Right atrium auricular region (tissue), 2 donors: Measurements from ENCODE around the gene C5orf58. TPM values are rescaled to one million over a fixed set of nuclear protein-coding genes. Genes with fewer than 3 reads are reported as not detected.

Source experiments
- DNase-seq: peaks from one replicate; pipeline ENCODE4 v3.0.0-alpha.2; 2019; ENCODE audit warnings: low spot score
- H3K27ac ChIP-seq, 2 donors: fragments of 200-600 bp; sonication (generic); 1 replicate in 1 of 2; 2 replicates in 1 of 2; pipeline ENCODE4 v1.5.1; 2016 to 2019
- H3K27me3 ChIP-seq, 2 donors: fragments of 200-600 bp; sonication (generic); one replicate each; pipeline versions ENCODE4 v1.5.1 to v1.6.0; 2017 to 2019
- H3K36me3 ChIP-seq: fragments of 200-600 bp; sonication (generic); one replicate; pipeline ENCODE4 v1.5.1; 2016
- H3K4me1 ChIP-seq, 2 donors: fragments of 200-600 bp; sonication (generic); one replicate each; pipeline versions ENCODE4 v1.5.1 to v1.6.0; 2017 to 2019
- H3K4me3 ChIP-seq, 2 donors: fragments of 200-600 bp; sonication (generic); 1 replicate in 1 of 2; 2 replicates in 1 of 2; pipeline ENCODE4 v1.5.1; 2017 to 2019; ENCODE audit warnings: mild to moderate bottlenecking in 1 of 2, moderate library complexity in 1 of 2
- H3K9me3 ChIP-seq, 2 donors: fragments of 200-600 bp; sonication (generic); one replicate each; pipeline ENCODE4 v1.5.1; 2019
- total RNA-seq, 2 donors: library from RNA; depleted of rRNA; stranded (reverse); fragments of >200 nt; gene quantifications; one replicate each; pipeline ENCODE4 v1.1.0, GENCODE V29; 2016
- TF ChIP-seq, protein P1 (sequence below), 2 donors: fragments of 200-600 bp; sonication (generic); IDR thresholded peaks; one replicate each; pipeline ENCODE4 v1.5.1; 2019; ENCODE audit warnings: antibody characterized with exemption in 2 of 2

The C5orf58 gene
- total RNA-seq, 2 donors from 2014 or later = not detected

DNA sequence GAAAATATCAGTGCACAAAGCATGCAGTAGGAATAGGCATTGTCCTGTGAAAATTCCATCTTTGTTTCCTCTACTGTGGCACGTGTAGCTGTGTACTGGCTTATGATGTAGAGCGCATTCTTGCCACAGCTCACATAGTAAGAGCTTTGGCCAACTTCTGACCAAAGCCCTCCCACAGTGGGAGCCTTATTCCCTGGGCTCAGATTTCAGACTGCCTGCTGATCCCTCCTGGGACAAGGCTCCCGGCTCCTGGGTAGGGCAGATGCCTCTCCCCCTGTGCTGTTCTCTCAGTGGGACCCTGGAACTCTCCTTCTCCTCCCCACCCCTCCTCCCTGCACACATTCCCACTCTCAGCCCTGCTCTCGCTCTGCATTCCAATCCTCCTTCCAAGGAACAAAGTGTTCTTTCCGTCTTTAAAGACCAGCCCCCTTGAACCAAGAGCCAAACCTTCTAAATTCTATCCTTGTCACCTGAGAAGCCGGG, 47.3 kb downstream of the C5orf58 start:
- Histone ChIP-seq H3K4me1 (peaks cover 0 to 20% of the 10 kb centered on the region in 2 donors), H3K4me3 (no peak overlapping the region), H3K27ac (peak overlapping the region in 1 of 2 donors; percentile 16), H3K9me3 (peaks cover 0 to 12% of the 10 kb centered on the region in 2 donors), H3K36me3 (no peaks in the 10 kb centered on the region), H3K27me3 (no peaks in the 10 kb centered on the region)
- TF ChIP-seq, protein P1, sequence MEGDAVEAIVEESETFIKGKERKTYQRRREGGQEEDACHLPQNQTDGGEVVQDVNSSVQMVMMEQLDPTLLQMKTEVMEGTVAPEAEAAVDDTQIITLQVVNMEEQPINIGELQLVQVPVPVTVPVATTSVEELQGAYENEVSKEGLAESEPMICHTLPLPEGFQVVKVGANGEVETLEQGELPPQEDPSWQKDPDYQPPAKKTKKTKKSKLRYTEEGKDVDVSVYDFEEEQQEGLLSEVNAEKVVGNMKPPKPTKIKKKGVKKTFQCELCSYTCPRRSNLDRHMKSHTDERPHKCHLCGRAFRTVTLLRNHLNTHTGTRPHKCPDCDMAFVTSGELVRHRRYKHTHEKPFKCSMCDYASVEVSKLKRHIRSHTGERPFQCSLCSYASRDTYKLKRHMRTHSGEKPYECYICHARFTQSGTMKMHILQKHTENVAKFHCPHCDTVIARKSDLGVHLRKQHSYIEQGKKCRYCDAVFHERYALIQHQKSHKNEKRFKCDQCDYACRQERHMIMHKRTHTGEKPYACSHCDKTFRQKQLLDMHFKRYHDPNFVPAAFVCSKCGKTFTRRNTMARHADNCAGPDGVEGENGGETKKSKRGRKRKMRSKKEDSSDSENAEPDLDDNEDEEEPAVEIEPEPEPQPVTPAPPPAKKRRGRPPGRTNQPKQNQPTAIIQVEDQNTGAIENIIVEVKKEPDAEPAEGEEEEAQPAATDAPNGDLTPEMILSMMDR (IDR thresholded peaks at IDR 0.05) = no peak
- DNase-seq = no peak

- H3K9me3 ChIP-seq = peaks cover 0 to 12% of the 10 kb centered on the region in 2 donors
- no peaks in the 10 kb centered on the region for H3K27me3 ChIP-seq
- DNase-seq = no peak
- TF ChIP-seq, protein P1 (IDR thresholded peaks at IDR 0.05) = no peak
- H3K36me3 ChIP-seq = no peaks in the 10 kb centered on the region
- H3K4me3 ChIP-seq = no peak overlapping the region
- H3K27ac ChIP-seq = no peak overlapping the region
- peaks cover 0 to 29% of the 10 kb centered on the region in 2 donors for H3K4me1 ChIP-seq
Measured at GRCh38 chr5:170283296-170283695, 50.5 kb downstream of the C5orf58 start.

DNA sequence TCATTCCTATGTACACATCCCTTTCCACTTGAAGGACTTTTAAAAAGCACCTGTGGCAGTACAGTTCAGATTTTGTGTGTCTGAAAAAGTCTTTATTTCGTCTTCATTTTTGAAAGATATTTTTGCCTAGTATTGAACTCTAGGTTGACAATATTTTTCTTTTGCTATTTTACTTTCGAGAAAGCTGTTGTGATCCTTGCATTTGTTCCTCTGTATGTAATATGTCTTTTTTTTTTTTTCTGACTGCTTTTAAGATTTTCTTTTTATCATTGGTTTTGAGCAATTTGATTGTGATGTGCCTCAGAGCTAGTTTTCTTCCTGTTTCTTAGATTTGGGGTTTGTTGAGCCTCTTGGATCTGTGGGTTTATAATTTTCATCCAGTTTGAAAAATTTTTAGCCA, 51.4 kb downstream of the C5orf58 start:
- Histone ChIP-seq H3K4me1 (peaks cover 0 to 28% of the 10 kb centered on the region in 2 donors), H3K27me3 (no peaks in the 10 kb centered on the region), H3K36me3 (no peaks in the 10 kb centered on the region), H3K4me3 (no peak overlapping the region), H3K9me3 (peaks cover 0 to 12% of the 10 kb centered on the region in 2 donors), H3K27ac (no peak overlapping the region)
- TF ChIP-seq, protein P1 (IDR thresholded peaks at IDR 0.05) = no peak
- no peak for DNase-seq

DNA sequence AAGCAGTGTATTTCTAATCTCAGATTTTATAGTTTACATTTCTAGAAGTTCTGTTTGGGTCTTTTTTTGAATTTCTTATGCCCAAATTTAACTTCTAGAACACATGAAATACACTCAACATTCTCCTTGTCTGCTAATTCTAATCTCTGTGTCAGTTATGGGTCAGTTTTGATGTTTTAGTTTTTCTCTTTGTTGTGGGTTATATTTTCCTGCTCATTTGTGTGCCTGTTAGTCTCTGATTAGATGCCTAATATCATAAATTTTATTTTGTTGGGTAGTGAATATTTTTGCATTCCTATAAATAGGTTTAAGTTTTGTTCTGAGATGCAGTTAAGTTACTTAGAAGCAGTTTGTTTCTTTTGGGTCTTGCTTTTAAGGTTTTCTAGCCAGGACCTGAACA, 52.4 kb downstream of the C5orf58 start:
- TF ChIP-seq, protein P1 (IDR thresholded peaks at IDR 0.05) = no peak
- Histone ChIP-seq H3K4me1 (peaks cover 0 to 22% of the 10 kb centered on the region in 2 donors), H3K27ac (no peak overlapping the region), H3K27me3 (no peaks in the 10 kb centered on the region), H3K4me3 (no peak overlapping the region), H3K9me3 (peaks cover 0 to 12% of the 10 kb centered on the region in 2 donors), H3K36me3 (no peaks in the 10 kb centered on the region)
- DNase-seq = no peak

- Histone ChIP-seq H3K27ac (no peak overlapping the region), H3K4me1 (peaks cover 0 to 22% of the 10 kb centered on the region in 2 donors), H3K36me3 (no peaks in the 10 kb centered on the region), H3K4me3 (no peak overlapping the region), H3K27me3 (no peaks in the 10 kb centered on the region), H3K9me3 (peaks cover 0 to 12% of the 10 kb centered on the region in 2 donors)
- DNase-seq = no peak
- TF ChIP-seq, protein P1 (IDR thresholded peaks at IDR 0.05) = no peak
Measured at GRCh38 chr5:170286386-170286925, 53.7 kb downstream of the C5orf58 start.

GRCh38 chr5:170287532-170287931, 54.7 kb downstream of the C5orf58 start:
- TF ChIP-seq, protein P1 (IDR thresholded peaks at IDR 0.05) = no peak
- Histone ChIP-seq H3K36me3 (no peaks in the 10 kb centered on the region), H3K27me3 (no peaks in the 10 kb centered on the region), H3K9me3 (peaks cover 0 to 12% of the 10 kb centered on the region in 2 donors), H3K4me3 (no peak overlapping the region), H3K4me1 (peaks cover 0 to 22% of the 10 kb centered on the region in 2 donors), H3K27ac (peak overlapping the region; percentile 51 to 71)
- peak; percentile 89 for DNase-seq
